IPS-20b (cell line): ENCODE measurements around the gene MED12L.

Source experiments
- H3K27ac ChIP-seq: one replicate; pipeline ENCODE4 v1.5.1; 2013; ENCODE audit warnings: low read length
- H3K27me3 ChIP-seq: 2 replicates; pipeline ENCODE4 v1.6.1; 2013; ENCODE audit warnings: mild to moderate bottlenecking, low read length, inconsistent platforms; ENCODE audit not compliant: insufficient read depth
- H3K36me3 ChIP-seq: 2 replicates; pipeline ENCODE4 v1.6.1; 2013; ENCODE audit warnings: low read depth, mild to moderate bottlenecking, inconsistent platforms, low read length, moderate library complexity; ENCODE audit not compliant: insufficient read depth
- H3K4me1 ChIP-seq: 2 replicates; pipeline ENCODE4 v1.6.1; 2013; ENCODE audit warnings: mild to moderate bottlenecking, control low read depth, inconsistent platforms, low read length, moderate library complexity; ENCODE audit not compliant: insufficient read depth
- H3K4me3 ChIP-seq: 2 replicates; pipeline ENCODE4 v1.5.1; 2013; ENCODE audit warnings: mild to moderate bottlenecking, low read length, inconsistent platforms
- H3K9ac ChIP-seq: 2 replicates; pipeline ENCODE4 v1.6.1; 2013; ENCODE audit warnings: low read depth, mild to moderate bottlenecking, inconsistent platforms, low read length, moderate library complexity
- H3K9me3 ChIP-seq: 2 replicates; pipeline ENCODE4 v1.6.1; 2013; ENCODE audit warnings: mild to moderate bottlenecking, low read depth, low read length, inconsistent platforms; ENCODE audit not compliant: insufficient read depth

MED12L gene

DNA sequence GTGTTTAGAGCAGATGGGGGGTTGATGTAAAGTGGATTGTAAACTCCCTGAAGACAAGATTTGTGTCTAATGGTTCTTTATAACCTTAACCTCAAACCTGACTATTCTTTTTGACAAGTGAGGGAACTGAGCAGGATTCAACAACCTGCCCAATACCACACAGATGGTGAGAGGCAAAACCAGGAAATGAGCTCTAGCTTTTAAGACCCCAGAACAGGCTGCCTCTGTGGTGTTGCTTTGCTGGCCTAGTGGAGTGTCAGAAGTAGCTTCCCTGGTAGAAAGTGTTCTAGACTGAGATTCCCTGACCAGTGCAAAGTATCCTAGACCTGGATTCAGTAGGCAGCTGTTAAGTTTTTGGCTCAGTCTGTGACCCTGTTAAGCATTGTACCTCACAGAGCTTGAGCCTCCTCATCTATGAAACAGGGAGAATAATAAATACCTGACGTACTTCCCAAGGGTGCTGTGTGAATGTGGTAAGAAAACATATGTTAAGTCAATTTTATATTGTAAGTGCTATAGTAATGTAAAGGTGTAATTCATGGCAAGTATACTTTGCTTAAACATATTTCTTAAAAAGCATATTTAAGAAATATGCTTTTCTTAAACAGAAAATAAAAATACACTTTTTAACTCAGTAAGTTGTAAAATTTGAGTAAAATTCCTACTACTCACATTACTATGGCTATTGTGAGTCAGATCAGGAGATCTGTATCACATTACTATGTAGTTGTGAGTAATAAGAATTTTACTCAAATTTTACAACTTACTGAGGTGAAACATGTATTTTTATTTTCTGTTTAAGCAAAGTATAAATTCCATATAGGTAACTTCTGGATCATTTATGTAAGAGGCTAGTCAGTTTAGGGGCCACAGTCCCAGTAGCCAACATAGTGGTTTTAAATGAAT lies 222.4 kb downstream of the MED12L start:
- H3K9ac ChIP-seq, result peak overlapping the region; percentile 10; the same call in 1 of the 2 replicates
- H3K27ac ChIP-seq, result no peak overlapping the region
- no peaks in the 10 kb centered on the region for H3K27me3 ChIP-seq
- no peak overlapping the region for H3K4me3 ChIP-seq
- H3K4me1 ChIP-seq, result peaks cover 37% of the 10 kb centered on the region
- H3K9me3 ChIP-seq, result no peaks in the 10 kb centered on the region
- no peaks in the 10 kb centered on the region for H3K36me3 ChIP-seq

DNA sequence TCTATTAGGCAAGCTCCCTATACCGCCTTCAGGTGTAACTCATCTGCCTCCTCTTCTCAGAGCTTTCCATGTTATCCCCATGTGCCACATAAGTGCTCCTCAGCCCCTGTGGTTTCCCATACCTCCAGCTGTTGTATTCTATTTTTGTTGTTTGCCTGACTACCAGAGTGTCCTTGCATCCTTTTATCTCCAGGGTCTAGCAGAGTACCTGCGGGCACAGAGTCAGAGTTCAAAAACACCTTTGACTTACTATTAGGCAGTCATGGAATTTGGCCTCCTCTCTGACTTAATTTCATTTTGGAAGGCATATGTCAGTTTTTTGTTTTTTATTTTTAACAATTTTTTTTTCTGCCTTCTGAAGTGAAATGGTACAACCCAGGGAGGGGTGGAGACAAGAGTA lies 224.1 kb downstream of the MED12L start:
- Histone ChIP-seq H3K4me1 (peaks cover 42% of the 10 kb centered on the region), H3K27me3 (no peaks in the 10 kb centered on the region), H3K36me3 (no peaks in the 10 kb centered on the region), H3K9me3 (no peaks in the 10 kb centered on the region), H3K9ac (no peak overlapping the region), H3K4me3 (no peak overlapping the region), H3K27ac (no peak overlapping the region)

GRCh38 chr3:151312972-151313371 lies 227.5 kb downstream of the MED12L start:
- Histone ChIP-seq H3K4me1 (peaks cover 22% of the 10 kb centered on the region), H3K9me3 (no peaks in the 10 kb centered on the region), H3K9ac (no peak overlapping the region), H3K27me3 (no peaks in the 10 kb centered on the region), H3K27ac (no peak overlapping the region), H3K36me3 (no peaks in the 10 kb centered on the region), H3K4me3 (no peak overlapping the region)

- no peaks in the 10 kb centered on the region for H3K36me3 ChIP-seq
- H3K27ac ChIP-seq, result no peak overlapping the region
- H3K27me3 ChIP-seq, result no peaks in the 10 kb centered on the region
- no peak overlapping the region for H3K9ac ChIP-seq
- H3K9me3 ChIP-seq, result no peaks in the 10 kb centered on the region
- H3K4me1 ChIP-seq, result peaks cover 30% of the 10 kb centered on the region
- no peak overlapping the region for H3K4me3 ChIP-seq
Observed at GRCh38 chr3:151314137-151314536, 228.7 kb downstream of the MED12L start.

DNA sequence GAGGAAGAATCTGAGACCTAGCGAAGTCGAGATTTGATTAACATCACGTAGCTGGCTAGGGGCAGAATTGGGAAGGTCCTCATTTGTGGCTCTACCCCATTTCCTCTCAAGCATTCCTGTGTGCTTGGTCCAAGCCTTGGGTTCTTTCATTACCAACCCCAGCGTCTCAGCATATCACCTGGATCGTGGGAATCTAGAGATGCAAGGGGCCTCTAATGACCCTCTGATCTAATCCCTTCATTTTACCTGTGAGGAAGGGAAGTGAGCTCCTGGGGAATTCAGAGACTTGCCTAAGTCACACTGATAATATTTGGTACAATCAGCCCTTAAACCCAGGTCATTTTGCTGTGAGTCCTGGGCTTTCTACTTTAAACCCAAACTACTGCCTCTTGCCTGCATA lies 229.1 kb downstream of the MED12L start:
- Histone ChIP-seq H3K4me3 (no peak overlapping the region), H3K27me3 (no peaks in the 10 kb centered on the region), H3K9ac (no peak overlapping the region), H3K27ac (no peak overlapping the region), H3K9me3 (no peaks in the 10 kb centered on the region), H3K4me1 (peaks cover 30% of the 10 kb centered on the region), H3K36me3 (no peaks in the 10 kb centered on the region)

- Histone ChIP-seq H3K36me3 (no peaks in the 10 kb centered on the region), H3K4me1 (peaks cover 30% of the 10 kb centered on the region), H3K9me3 (no peaks in the 10 kb centered on the region), H3K27me3 (no peaks in the 10 kb centered on the region), H3K27ac (no peak overlapping the region), H3K4me3 (no peak overlapping the region), H3K9ac (no peak overlapping the region)
Observed at GRCh38 chr3:151315136-151315535, 229.7 kb downstream of the MED12L start.

GRCh38 chr3:151315846-151316245 lies 230.4 kb downstream of the MED12L start:
- no peaks in the 10 kb centered on the region for H3K36me3 ChIP-seq
- H3K4me3 ChIP-seq, result no peak overlapping the region
- no peaks in the 10 kb centered on the region for H3K27me3 ChIP-seq
- H3K4me1 ChIP-seq, result peaks cover 30% of the 10 kb centered on the region
- H3K27ac ChIP-seq, result no peak overlapping the region
- no peaks in the 10 kb centered on the region for H3K9me3 ChIP-seq
- H3K9ac ChIP-seq, result no peak overlapping the region

DNA sequence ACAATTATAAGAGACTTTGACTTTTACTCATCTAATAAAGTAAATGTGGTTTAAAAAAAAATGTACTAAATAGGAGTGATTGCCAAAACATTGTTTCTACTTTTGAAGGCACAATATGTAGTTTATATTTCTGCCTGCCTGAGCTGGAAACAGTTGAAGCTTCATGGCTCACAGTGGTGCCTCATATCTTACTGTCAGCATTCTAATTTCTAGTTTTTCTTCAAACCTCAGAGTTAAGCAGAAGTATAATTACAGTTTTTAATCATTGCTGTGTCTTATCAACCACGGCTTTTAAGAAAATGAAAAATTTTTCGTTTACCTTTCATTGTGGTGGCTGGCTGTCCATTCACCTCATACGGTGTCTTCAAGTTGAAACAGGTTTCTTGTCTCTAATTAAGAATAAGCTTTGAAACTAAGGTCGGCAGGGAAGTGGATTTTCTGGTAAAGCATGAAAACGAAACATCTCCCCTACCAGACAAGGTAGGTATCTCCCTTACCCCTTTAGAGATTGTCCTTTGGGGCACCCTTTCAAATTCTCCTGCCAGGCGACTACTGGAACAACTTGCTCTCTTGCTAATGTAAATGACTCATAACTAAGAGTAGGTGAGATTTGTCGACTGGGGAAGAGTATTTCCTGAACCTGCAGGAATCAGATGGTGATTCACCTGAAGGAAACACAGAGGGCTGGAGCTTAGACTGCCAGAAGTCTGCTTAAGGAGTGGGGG lies 231.0 kb downstream of the MED12L start, which contains the start of gene GPR87:
GPR87 (minus strand) TSS at position 554 of the 725 bp plus-strand sequence. CDS start 16,720 bp downstream, outside the sequence.
- H3K27me3 ChIP-seq, result no peaks in the 10 kb centered on the region
- no peaks in the 10 kb centered on the region for H3K36me3 ChIP-seq
- H3K9ac ChIP-seq, result no peak within 1 kb of the TSS
- H3K9me3 ChIP-seq, result no peaks in the 10 kb centered on the region
- H3K4me1 ChIP-seq, result peaks cover 30% of the 10 kb centered on the region
- H3K4me3 ChIP-seq, result no peak within 1 kb of the TSS
- peak within 1 kb of the TSS; percentile 67 for H3K27ac ChIP-seq

- H3K4me3 ChIP-seq, result no peak overlapping the region
- H3K4me1 ChIP-seq, result peaks cover 26% of the 10 kb centered on the region
- H3K9me3 ChIP-seq, result no peaks in the 10 kb centered on the region
- H3K27me3 ChIP-seq, result no peaks in the 10 kb centered on the region
- no peak overlapping the region for H3K9ac ChIP-seq
- no peak overlapping the region for H3K27ac ChIP-seq
- H3K36me3 ChIP-seq, result no peaks in the 10 kb centered on the region
Observed at GRCh38 chr3:151318313-151318712, 232.8 kb downstream of the MED12L start.

GRCh38 chr3:151318991-151319390 lies 233.5 kb downstream of the MED12L start:
- Histone ChIP-seq H3K9ac (no peak overlapping the region), H3K27ac (no peak overlapping the region), H3K9me3 (no peaks in the 10 kb centered on the region), H3K36me3 (no peaks in the 10 kb centered on the region), H3K27me3 (no peaks in the 10 kb centered on the region), H3K4me1 (peaks cover 26% of the 10 kb centered on the region), H3K4me3 (no peak overlapping the region)

DNA sequence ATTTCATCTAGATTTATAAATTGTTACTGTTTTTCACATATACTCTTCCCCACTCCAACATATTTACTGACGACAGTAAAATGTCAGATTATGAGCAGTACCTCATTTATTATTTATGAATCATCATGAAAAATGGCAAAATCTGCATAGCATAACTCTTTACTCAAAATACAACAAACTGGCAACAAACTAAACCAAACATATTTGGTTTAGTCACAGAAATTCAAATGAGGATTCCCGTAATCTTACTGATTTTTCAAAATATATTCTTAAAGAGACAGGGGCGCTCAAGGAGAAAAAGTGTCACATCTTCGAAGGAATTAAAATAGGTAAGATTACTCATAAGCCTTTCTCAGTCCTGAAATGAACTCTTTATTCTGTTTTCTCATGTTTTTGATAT lies 234.2 kb downstream of the MED12L start:
- H3K36me3 ChIP-seq, result no peaks in the 10 kb centered on the region
- H3K4me3 ChIP-seq, result no peak overlapping the region
- H3K9ac ChIP-seq, result no peak overlapping the region
- no peaks in the 10 kb centered on the region for H3K9me3 ChIP-seq
- H3K27me3 ChIP-seq, result no peaks in the 10 kb centered on the region
- H3K4me1 ChIP-seq, result peaks cover 21% of the 10 kb centered on the region
- H3K27ac ChIP-seq, result no peak overlapping the region

GRCh38 chr3:151320131-151320530 lies 234.7 kb downstream of the MED12L start:
- Histone ChIP-seq H3K9ac (no peak overlapping the region), H3K27ac (no peak overlapping the region), H3K4me1 (peaks cover 18% of the 10 kb centered on the region), H3K4me3 (no peak overlapping the region), H3K27me3 (no peaks in the 10 kb centered on the region), H3K36me3 (no peaks in the 10 kb centered on the region), H3K9me3 (no peaks in the 10 kb centered on the region)
